Measurements from ENCODE around the gene PRR33. TPM values are rescaled to one million over a fixed set of nuclear protein-coding genes. Genes with fewer than 3 reads are reported as not detected.

Gene PRR33
- total and polyA plus RNA-seq, 7 donors: 0.16 to 8.9 (median 1.6) TPM

DNA sequence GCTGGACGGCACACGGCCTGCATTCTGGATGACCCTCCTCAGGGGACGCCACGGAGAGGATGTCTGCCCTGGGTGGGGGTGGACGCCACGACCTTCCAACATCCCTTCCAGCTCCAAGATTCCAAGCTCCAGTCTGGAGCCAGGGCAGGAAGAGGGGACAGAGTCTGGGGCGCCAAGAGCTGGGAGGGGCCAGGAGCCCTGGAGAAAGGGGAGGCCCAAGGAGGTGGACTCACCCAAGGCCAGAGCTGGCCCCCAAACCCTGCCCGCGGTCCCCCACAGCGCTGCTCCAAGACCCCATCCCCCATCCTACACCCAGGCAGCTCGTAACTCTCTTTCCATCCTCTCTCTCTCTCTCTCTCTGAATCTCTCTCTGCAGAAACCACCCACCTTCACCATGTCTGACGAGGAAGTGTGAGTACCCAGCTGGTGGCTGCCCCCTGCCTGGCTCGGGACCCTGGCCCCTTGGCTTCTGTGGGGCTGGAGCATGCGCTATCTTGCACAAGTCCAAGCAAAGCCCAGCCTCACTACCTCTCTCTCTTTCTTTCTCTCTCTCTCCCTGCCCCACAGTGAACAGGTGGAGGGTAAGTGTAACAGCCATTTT lies 30.9 kb upstream of the PRR33 start:
- WGBS, 3 donors: 35 to 50% (median 48%) methylated on average over 11 to 14 of the region's 14 CpGs
- H3K9me3 ChIP-seq: no peaks in the 10 kb centered on the region
- TF ChIP-seq CTCF (IDR thresholded peaks at IDR 0.05): no peak
- H3K27ac ChIP-seq: peak overlapping the region; percentile 94
- H3K4me1 ChIP-seq: peaks cover 89% of the 10 kb centered on the region
- H3K36me3 ChIP-seq (ENCODE audit: insufficient read depth in 1 of 2, low read depth in 1 of 2): peaks cover 0 to 46% of the 10 kb centered on the region in 2 donors
- DNase-seq: peak; percentile 64 to 65
- intact Hi-C loops (cut with DNase I): no loop called here
- H3K27me3 ChIP-seq (ENCODE audit: insufficient read depth in 3 of 3, low read length in 2 of 3): no peaks in the 10 kb centered on the region
- H3K4me3 ChIP-seq: peak overlapping the region; percentile 75
- no peak for ATAC-seq

DNA sequence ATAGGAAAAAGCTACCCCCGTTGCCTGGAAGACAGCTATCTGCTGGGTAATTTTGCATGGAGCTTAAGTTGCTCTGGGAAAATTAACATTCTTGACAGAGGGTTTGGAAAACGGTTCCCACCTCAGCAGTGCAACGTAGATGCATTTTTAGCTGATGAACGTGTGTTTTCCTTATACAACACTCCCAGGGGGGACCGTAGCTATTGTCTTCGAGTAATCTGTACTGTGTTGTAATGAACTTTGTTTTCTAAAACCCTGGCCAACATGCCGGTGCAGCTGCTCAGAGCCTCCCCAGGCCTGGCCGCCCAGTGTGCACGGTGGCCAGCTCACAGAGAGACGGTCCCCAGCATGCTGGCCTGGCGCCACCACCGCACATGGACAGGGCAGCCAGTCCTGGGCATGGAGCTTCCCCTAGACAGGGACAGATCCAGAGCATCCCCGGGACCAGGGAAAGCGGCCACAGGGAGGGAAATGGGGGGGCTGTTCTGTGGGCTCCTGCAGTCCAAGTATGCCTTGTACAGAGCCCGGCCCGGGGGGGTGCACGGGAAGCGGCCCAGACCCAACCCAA lies 30.0 kb upstream of the PRR33 start:
- H3K4me3 ChIP-seq: peak overlapping the region; percentile 75
- no peak for TF ChIP-seq CTCF (IDR thresholded peaks at IDR 0.05)
- peaks cover 90% of the 10 kb centered on the region for H3K4me1 ChIP-seq
- H3K36me3 ChIP-seq (ENCODE audit: insufficient read depth in 1 of 2, low read depth in 1 of 2): peaks cover 0 to 38% of the 10 kb centered on the region in 2 donors
- intact Hi-C loops (cut with DNase I): no loop called here
- no peaks in the 10 kb centered on the region for H3K9me3 ChIP-seq
- ATAC-seq: peak; percentile 8 to 32 (median 24)
- H3K27me3 ChIP-seq (ENCODE audit: insufficient read depth in 3 of 3, low read length in 2 of 3): no peaks in the 10 kb centered on the region
- peak overlapping the region; percentile 94 for H3K27ac ChIP-seq
- peak; percentile 86 to 91 for DNase-seq
- 15 to 25% (median 23%) methylated on average over 18 of the region's 18 CpGs for WGBS, 3 donors

DNA sequence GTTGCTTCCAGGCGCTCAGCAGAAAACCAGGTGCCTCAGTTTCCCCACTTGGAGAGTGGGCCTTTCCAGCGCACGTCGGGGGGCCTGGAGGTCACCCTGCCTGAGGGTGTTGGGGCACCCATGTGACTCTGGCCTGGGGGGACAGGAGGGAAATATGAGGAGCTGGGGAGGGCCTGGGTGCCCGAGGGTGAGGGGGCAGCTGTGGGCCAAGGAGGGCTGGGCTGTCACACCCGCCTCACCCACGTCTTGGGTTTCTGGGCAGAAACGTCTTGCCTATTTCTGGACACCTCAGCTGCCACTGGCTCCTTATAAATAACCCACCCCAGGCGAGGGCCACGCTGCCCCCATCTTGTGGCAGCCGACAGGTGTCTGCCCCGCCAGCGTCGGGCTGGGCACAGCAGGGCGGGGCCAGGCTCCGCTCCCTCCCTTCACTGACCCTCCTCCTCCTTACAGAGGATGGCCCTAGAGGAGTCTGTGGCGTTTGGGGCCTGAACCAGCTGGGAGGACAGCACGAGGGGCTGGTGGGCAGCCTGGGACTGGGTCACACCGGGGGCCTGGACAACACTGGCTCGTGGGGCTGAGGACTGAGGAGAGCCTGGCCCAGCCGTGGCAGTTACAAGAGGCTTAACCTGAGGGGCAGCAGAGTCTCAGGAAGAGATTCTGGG lies 29.3 kb upstream of the PRR33 start:
- Histone ChIP-seq H3K4me1 (peaks cover 91% of the 10 kb centered on the region), H3K9me3 (no peaks in the 10 kb centered on the region), H3K27me3 (ENCODE audit: insufficient read depth in 3 of 3, low read length in 2 of 3) (no peaks in the 10 kb centered on the region), H3K36me3 (ENCODE audit: insufficient read depth in 1 of 2, low read depth in 1 of 2) (peaks cover 0 to 32% of the 10 kb centered on the region in 2 donors), H3K4me3 (peak overlapping the region; percentile 75), H3K27ac (peak overlapping the region; percentile 94)
- 22 to 51% (median 30%) methylated on average over 21 of the region's 21 CpGs for WGBS, 3 donors
- intact Hi-C loops (cut with DNase I): no loop called here
- DNase-seq: peak; percentile 57 to 91
- ATAC-seq: peak; percentile 47 to 68 (median 61)
- no peak for TF ChIP-seq CTCF (IDR thresholded peaks at IDR 0.05)

DNA sequence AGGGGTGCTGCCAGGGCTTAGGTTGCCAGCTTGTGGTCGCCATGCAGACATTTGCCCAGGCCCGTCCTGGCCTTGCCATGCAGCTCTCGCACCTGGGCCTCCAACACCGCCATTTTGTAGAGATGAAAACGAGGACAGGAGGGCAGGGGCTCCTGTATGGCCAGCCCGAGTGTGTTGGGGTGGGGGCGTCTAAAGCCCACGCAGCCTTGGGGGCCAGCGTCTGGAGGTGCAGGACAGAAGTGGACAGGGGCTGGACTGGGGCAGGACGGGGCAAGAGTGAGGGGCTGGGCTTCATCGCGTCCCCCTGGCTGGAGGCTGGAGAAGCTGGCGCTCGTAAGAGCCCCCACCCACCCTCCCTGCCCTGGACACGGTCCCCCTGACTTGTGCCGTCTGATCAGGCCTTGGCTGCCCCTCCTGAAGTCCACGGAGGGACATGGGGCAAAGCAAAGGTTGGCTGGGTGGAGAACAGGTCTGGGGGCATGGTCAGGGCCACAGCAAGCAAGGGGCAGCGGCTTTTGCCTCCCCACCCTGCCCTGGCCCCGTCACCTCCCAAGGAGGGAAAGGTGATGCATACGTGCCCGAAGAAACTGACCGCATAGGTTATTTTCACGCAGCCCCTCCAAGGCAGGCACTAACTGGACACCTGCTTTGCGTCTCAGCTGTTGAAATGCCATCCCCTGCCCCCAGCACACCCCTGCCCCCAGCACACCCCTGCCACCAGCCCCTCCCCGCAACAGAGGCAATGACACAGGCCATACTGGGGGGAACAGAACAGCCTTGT lies 28.6 kb upstream of the PRR33 start:
- no peak for TF ChIP-seq CTCF (IDR thresholded peaks at IDR 0.05)
- Histone ChIP-seq H3K36me3 (ENCODE audit: insufficient read depth in 1 of 2, low read depth in 1 of 2) (peaks cover 0 to 25% of the 10 kb centered on the region in 2 donors), H3K4me1 (peaks cover 85% of the 10 kb centered on the region), H3K9me3 (no peaks in the 10 kb centered on the region), H3K4me3 (peak overlapping the region; percentile 75), H3K27ac (peak overlapping the region; percentile 94), H3K27me3 (ENCODE audit: insufficient read depth in 3 of 3, low read length in 2 of 3) (no peaks in the 10 kb centered on the region)
- ATAC-seq (peak in 3 of 4 donors; percentile 46 to 52 (median 47)), DNase-seq (peak in 1 of 2 donors; percentile 63)
- intact Hi-C loops (cut with DNase I): no loop called here
- WGBS, 3 donors: 50 to 74% (median 61%) methylated on average over 20 to 25 of the region's 25 CpGs

Measured in psoas muscle (tissue), 8 donors.